H7 (cell line): ENCODE measurements around the gene FBXO10. TPM values are rescaled to one million over a fixed set of nuclear protein-coding genes. Genes with fewer than 3 reads are reported as not detected.
"Not testable (repeated sequence)": the region's sequence is repeated elsewhere in the genome, so short reads cannot be mapped to it uniquely, and the experiment has no call there.

Experiments used
- DNase-seq: peaks from one replicate; pipeline ENCODE4 v3.0.0; 2012
- H3K27me3 ChIP-seq: 2 replicates; pipeline ENCODE4 v1.6.0; 2011; ENCODE audit warnings: mild to moderate bottlenecking, low read length; ENCODE audit not compliant: control insufficient read depth, insufficient read depth
- H3K36me3 ChIP-seq: replicated peaks from 2 replicates; pipeline ENCODE4 v1.5.1; 2011; ENCODE audit warnings: low read length; ENCODE audit not compliant: control insufficient read depth, insufficient read depth
- H3K4me3 ChIP-seq: 2 replicates; pipeline ENCODE4 v1.5.1; 2011; ENCODE audit warnings: low read depth, mild to moderate bottlenecking, control low read depth, low read length, moderate library complexity; ENCODE audit not compliant: insufficient read depth
- total RNA-seq: library from RNA; depleted of rRNA; stranded (reverse); fragments of >200 nt; shearing (Covaris generic); gene quantifications from 2 replicates; pipeline ENCODE4 v1.2.3, GENCODE V29; 2014

FBXO10 gene
- total RNA-seq, 1 experiment from 2014 or later, result 17.4 TPM

DNA sequence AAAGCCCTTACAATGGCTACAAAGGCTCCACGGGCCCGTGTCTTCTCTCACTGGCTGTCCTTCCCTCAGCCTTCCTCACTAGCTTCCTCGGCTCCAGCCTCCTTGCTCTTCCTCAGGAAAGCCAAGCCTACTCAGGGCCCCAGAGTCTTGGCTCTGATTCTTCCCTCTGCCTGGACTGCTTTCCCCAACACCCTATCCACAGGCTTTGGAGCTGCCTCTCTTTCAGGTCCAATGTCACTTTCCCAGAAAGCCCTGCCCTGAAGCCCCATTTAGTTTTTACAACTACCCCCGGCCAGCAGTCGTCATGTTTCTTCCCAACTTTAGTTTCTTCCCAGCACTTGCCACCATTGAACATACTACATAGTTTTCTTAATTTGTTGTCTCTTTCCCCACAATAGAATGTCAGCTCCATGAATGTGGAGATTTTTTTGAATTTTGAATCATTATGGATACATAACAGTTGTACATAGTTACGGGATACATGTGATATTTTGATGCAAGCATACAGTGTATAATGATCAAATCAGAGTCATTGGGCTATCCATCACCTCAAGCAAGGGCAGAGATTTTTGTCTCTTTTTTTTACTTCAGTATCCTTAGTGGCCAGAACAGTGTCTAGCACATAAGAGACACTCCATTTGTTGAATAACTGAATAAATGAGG is 33.7 kb upstream of the FBXO10 start:
- DNase-seq, result no peak
- H3K36me3 ChIP-seq, result no peaks in the 10 kb centered on the region

DNA sequence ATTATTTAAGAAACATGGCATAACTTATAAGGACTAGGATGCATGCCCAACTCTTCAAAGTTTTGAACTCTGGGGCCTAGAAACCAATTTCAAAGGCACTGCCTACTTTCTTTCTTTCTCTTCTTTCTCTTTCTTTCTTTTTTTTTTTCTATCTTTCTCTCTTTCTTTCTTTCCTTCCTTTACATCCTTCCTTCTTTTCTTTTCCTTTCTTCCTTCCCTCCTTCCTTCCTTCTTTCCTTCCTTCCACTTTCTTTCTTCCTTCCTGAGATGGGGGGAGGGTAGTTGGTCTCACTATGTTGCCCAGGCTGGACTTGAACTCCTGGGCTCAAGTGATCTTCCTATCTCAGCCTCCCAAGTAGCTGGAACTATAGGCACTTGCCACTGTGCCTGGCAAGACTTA is 32.1 kb upstream of the FBXO10 start:
- H3K36me3 ChIP-seq, result no peaks in the 10 kb centered on the region
- no peak for DNase-seq
- no peaks in the 10 kb centered on the region; the same call in 1 of the 2 replicates for H3K27me3 ChIP-seq
- no peak overlapping the region for H3K4me3 ChIP-seq

More for the DNA sequence above, 33.7 kb upstream of the FBXO10 start:
- no peak overlapping the region for H3K4me3 ChIP-seq
- no peaks in the 10 kb centered on the region; the same call in 1 of the 2 replicates for H3K27me3 ChIP-seq

DNA sequence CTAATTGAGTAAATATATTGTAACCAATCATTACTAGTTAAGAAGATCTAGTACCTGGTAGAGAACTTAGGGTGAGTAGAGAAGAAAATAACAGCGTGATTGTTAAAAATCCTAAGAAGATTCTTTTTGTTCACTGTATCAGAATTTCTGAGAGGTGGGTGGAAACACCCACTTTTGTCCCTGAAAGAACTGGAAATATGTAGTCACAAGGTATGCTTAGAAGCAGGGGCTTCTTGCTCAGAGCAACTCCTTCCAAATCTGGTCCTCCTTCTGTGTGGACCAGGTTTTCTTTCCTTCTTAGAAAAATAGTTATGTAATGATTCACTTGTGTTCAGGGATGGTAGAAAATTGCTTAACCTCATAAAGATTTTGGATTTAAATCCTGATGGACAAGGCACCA is 28.1 kb upstream of the FBXO10 start:
- H3K36me3 ChIP-seq, result no peaks in the 10 kb centered on the region
- H3K4me3 ChIP-seq, result no peak overlapping the region
- peaks cover 2% of the 10 kb centered on the region; the same call in 1 of the 2 replicates for H3K27me3 ChIP-seq
- no peak for DNase-seq

- H3K27me3 ChIP-seq, result peaks cover 2% of the 10 kb centered on the region; the same call in 1 of the 2 replicates
- DNase-seq, result no peak
- H3K4me3 ChIP-seq, result no peak overlapping the region
- no peaks in the 10 kb centered on the region for H3K36me3 ChIP-seq
These were observed 26.6 kb upstream of the FBXO10 start for GRCh38 chr9:37602817-37603216.

DNA sequence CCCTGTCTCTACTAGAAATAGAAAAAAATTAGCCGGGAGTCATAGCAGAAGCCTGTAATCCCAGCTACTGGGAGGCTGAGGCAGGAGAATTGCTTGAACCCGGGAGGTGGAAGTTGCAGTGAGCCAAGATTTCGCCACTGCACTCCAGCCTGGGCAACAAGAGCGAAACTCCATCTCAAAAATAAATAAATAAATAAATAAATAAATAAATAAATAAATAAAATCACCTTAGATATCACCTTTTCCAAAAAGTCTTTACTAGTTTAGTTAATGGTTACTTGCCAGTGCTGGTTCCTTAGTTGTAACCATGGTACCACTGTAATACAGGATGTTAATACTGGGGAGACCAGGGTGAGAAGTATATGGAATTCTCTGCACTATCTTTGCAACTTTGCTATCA is 25.9 kb upstream of the FBXO10 start:
- H3K36me3 ChIP-seq, DNase-seq, H3K4me3 ChIP-seq, H3K27me3 ChIP-seq: not testable (repeated sequence)

DNA sequence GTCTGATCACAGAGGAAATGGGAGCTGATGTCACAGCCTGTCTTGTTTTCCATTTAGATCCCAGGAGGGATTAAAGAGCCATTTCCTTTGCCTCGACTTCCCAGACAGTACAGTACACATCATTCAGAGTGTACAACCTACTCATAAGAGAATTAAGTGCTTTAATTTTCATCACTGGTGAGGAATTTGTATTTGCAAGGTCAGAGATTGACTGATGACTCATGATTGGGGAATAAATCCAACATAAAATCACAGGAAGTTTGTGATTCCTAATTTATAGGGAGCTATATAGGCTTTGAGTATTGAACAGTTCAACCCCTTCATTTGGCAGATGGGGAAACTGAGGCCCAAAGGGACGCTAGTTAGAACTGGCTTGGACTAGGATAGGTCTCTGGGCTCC is 20.3 kb upstream of the FBXO10 start:
- DNase-seq, result no peak
- Histone ChIP-seq H3K36me3 (no peaks in the 10 kb centered on the region), H3K27me3 (peaks cover 12% of the 10 kb centered on the region), H3K4me3 (no peak overlapping the region)

DNA sequence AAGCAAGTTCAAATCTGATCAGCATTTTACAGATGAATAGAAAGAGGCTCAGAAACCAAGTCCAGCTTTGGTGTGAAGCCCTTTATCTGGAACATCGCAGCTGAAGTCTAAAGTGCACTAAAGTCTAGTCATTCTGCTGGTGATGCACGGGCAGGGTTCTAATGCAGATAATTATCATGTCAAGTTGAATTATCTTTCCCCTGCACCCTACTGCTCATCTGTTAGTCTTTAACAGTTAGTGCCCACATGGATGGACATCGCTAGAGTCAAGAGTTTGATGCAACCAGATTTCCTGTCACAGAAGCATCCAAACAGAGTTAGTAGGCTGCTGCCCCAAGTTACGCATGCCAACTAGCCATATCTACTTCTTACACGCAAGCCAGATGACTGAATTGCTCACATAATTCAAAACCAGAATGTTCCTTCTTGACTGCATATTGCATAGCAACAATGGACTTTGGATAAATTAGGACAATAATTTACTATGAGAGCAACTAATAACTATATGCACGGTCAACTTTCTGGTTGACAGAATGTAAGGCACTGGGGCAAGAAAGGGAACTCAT is 17.8 kb upstream of the FBXO10 start:
- H3K4me3 ChIP-seq, result no peak overlapping the region
- DNase-seq, result no peak
- peaks cover 12% of the 10 kb centered on the region for H3K27me3 ChIP-seq
- peaks cover 2% of the 10 kb centered on the region for H3K36me3 ChIP-seq

GRCh38 chr9:37592108-37592951 is 16.1 kb upstream of the FBXO10 start, which contains the start of gene TOMM5:
TOMM5 (minus strand) TSS chr9:37592597; CDS start chr9:37592532, 65 bp downstream.
- H3K4me3 ChIP-seq, result peak within 1 kb of the TSS; percentile 94

DNA sequence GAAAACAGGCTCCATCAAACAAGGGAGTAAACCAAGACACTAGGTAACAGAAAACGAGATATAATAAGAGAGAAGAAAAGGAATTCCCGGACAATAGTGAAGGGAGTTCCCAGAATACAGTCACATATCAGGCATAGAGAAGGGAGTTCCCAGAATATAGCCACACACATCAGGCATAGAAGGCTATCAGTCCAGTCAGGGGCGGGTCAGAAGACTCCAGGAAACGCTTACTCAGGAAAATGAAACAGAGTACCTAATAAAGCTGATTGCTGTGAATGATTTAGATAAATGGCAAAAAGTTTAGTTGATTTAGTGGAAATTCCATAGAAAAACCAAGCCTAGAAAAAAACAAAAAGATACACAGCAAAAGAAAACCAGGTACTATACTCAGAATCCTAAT is 11.3 kb upstream of the FBXO10 start:
- H3K4me3 ChIP-seq, result no peak overlapping the region
- no peak for DNase-seq

More at GRCh38 chr9:37592108-37592951, 16.1 kb upstream of the FBXO10 start, which contains the start of gene TOMM5:
- peaks cover 11% of the 10 kb centered on the region for H3K27me3 ChIP-seq
- peak; percentile 83 for DNase-seq
- peaks cover 11% of the 10 kb centered on the region for H3K36me3 ChIP-seq

GRCh38 chr9:37583522-37584121 is 7.4 kb upstream of the FBXO10 start:
- Histone ChIP-seq H3K36me3 (peaks cover 34% of the 10 kb centered on the region), H3K4me3 (no peak overlapping the region), H3K27me3 (no peaks in the 10 kb centered on the region)
- DNase-seq, result no peak

More for the DNA sequence above, 11.3 kb upstream of the FBXO10 start:
- peaks cover 31% of the 10 kb centered on the region for H3K36me3 ChIP-seq
- no peaks in the 10 kb centered on the region for H3K27me3 ChIP-seq

DNA sequence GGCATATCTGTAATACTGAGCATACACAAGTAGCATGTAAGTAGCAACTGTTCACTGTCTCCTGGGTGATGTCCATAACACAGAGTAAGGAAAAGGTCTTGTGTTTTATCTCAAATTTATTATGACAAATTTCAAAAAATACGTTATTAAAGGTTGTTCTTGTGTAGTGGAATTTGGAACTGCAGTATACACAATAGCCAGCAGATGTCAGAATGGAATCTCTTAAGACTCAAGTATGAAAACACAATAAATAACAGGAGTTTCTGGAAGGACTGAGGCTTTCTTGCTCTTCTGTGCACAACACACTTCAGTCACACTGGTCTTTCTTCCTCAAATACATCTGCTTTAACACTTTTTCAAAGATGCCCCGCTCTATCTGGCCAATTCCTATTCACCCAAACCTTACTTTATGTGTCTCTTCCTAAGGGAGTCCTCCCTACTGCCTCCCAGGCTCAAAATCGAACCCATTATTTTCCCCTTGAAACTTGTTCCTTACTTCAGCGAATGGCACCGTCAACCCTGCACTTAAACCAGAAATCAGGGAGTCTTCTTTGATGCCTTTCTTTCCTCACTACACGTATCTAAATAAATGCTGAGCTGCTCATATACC is 6.5 kb upstream of the FBXO10 start:
- DNase-seq, result no peak
- H3K4me3 ChIP-seq, result no peak overlapping the region
- H3K27me3 ChIP-seq, result no peaks in the 10 kb centered on the region
- H3K36me3 ChIP-seq, result peaks cover 28% of the 10 kb centered on the region

- peak overlapping the region; percentile 77 for H3K4me3 ChIP-seq
- no peaks in the 10 kb centered on the region; the same call in 1 of the 2 replicates for H3K36me3 ChIP-seq
- no peaks in the 10 kb centered on the region for H3K27me3 ChIP-seq
- DNase-seq, result no peak
These were observed 667 bp downstream of the FBXO10 start for GRCh38 chr9:37575511-37575914.

DNA sequence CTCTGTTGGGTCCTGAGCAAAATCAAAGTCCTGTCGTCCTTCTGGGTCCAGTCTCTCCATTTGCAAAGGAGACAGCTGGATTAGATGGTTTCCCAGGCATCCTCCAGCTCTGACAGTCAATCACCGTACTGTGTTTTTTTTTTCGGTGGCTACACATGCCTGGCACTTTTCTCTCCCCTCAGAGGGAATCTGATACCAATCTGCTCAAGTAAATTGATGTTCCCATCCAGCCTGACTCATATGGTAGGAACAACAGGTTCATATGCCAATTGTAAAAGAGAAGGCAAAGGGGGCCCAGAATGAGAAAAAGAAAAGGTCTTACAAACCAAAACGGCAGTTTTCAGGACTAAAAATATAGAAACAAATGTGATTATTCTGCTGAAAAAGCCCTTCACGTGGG is 1.2 kb downstream of the FBXO10 start:
- Histone ChIP-seq H3K27me3 (no peaks in the 10 kb centered on the region), H3K36me3 (no peaks in the 10 kb centered on the region), H3K4me3 (no peak overlapping the region)
- no peak for DNase-seq

DNA sequence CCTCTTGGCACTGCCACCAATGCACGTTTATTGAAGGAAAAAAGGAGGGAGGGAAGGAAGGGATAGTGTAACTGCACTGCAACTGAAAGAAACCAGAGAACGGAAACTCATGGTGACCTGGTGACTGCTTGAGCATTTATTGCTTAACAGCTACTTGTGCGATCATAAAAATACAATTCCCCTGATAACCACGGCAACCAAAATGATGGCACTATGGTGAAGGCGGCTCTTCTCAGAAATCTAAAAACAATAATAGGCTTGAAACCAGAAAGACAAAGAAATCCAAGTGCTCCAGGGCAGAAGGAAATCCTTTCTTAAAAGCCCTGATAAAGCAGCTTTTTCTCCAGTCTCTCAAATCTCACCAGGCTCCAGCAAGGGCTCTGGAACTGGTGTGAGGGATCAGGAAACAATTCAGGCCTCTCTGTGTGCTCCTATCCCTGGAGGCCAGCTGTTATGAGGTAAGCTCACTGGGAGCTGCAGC is 1.9 kb downstream of the FBXO10 start:
- H3K27me3 ChIP-seq, result no peaks in the 10 kb centered on the region
- no peaks in the 10 kb centered on the region for H3K36me3 ChIP-seq
- DNase-seq, result peak; percentile 39
- H3K4me3 ChIP-seq, result no peak overlapping the region
